Skeletal muscle tissue (tissue), 4 donors: ENCODE measurements around the gene ARV1. TPM values are rescaled to one million over a fixed set of nuclear protein-coding genes. Genes with fewer than 3 reads are reported as not detected.

Experiments
- H3K27ac ChIP-seq: one replicate; pipeline ENCODE4 v1.7.0; 2013; ENCODE audit warnings: mild to moderate bottlenecking, low read depth, low read length, inconsistent platforms
- H3K27me3 ChIP-seq, 3 donors: one replicate each; pipeline ENCODE4 v1.7.0; 2013; ENCODE audit warnings: low read length in 3 of 3; ENCODE audit not compliant: control insufficient read depth in 3 of 3, insufficient read depth in 3 of 3
- H3K36me3 ChIP-seq, 3 donors: one replicate each; pipeline ENCODE4 v1.7.0; 2013; ENCODE audit warnings: low read length in 3 of 3; ENCODE audit not compliant: control insufficient read depth in 3 of 3, insufficient read depth in 3 of 3
- H3K4me1 ChIP-seq, 3 donors: one replicate each; pipeline ENCODE4 v1.7.0; 2013; ENCODE audit warnings: low read length in 3 of 3, mild to moderate bottlenecking in 3 of 3; ENCODE audit not compliant: control insufficient read depth in 3 of 3, insufficient read depth in 3 of 3
- H3K4me3 ChIP-seq, 3 donors: one replicate each; pipeline ENCODE4 v1.7.0; 2013; ENCODE audit warnings: low read length in 3 of 3
- H3K9ac ChIP-seq, 3 donors: one replicate each; pipeline ENCODE4 v1.7.0; 2013; ENCODE audit warnings: low read length in 3 of 3, mild to moderate bottlenecking in 3 of 3, moderate library complexity in 2 of 3, low read depth in 1 of 3
- H3K9me3 ChIP-seq, 3 donors: one replicate each; pipeline ENCODE4 v1.7.0; 2013; ENCODE audit warnings: low read length in 3 of 3; ENCODE audit not compliant: control insufficient read depth in 3 of 3
- total RNA-seq: library from RNA; depleted of rRNA; stranded (reverse); fragments of >200 nt; gene quantifications from one replicate; pipeline ENCODE4 v1.2.3, GENCODE V29; 2014
- donor health status: Osteomylitis.

ARV1 gene
- total RNA-seq, 1 donor from 2014 or later, result 10.4 TPM

DNA sequence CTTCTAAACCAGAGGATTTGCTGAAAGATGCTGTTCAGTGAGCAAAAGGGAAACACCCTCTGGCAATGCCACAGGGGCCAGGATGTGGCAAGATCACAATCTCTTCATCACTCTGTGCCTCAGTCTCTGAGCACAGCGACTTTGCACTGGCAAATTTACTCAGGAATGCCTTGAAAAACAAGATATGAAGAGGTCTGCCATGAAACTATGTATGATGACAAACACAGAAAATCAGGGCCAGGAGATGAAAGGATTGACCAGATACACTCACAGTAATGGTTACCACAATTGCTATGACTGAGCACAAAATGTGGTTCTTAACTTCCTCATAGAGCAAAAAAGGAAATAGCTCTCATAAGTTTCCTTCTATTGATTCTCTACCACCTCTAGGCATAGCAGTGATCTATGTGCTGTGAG lies 6.0 kb upstream of the ARV1 start:
- H3K27me3 ChIP-seq, result no peaks in the 10 kb centered on the region
- no peak overlapping the region for H3K27ac ChIP-seq
- H3K9me3 ChIP-seq, result no peaks in the 10 kb centered on the region
- peaks cover 2 to 8% (median 5%) of the 10 kb centered on the region in 3 donors for H3K36me3 ChIP-seq
- no peak overlapping the region for H3K4me3 ChIP-seq
- H3K4me1 ChIP-seq, result peaks cover 4 to 10% (median 9%) of the 10 kb centered on the region in 3 donors
- H3K9ac ChIP-seq, result no peak overlapping the region

DNA sequence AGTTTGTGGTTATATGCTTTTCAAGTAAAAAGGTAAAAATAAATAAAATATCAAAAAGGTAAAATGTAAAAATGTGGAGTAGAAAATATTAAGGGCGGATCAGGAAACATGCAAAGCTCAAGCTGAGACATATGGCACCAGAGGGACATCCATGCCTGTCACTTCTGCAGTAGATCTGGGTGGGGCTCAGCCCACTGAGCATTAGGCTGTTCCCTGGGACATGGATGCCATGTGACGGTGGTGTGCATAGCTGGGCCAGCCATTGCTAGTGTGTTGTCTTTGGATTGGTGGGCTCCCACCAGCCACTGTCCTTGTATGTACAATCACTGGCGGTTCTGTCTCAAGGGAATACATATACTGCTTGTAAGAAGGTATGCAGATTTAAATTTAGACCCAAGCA lies 3.3 kb upstream of the ARV1 start:
- Histone ChIP-seq H3K27me3 (no peaks in the 10 kb centered on the region), H3K9ac (no peak overlapping the region), H3K27ac (no peak overlapping the region), H3K9me3 (no peaks in the 10 kb centered on the region), H3K4me1 (peaks cover 4 to 18% (median 15%) of the 10 kb centered on the region in 3 donors), H3K36me3 (peaks cover 2 to 7% (median 5%) of the 10 kb centered on the region in 3 donors), H3K4me3 (no peak overlapping the region)

- no peaks in the 10 kb centered on the region for H3K9me3 ChIP-seq
- H3K27ac ChIP-seq, result no peak overlapping the region
- H3K4me1 ChIP-seq, result peaks cover 4 to 18% (median 15%) of the 10 kb centered on the region in 3 donors
- H3K36me3 ChIP-seq, result peaks cover 2 to 8% (median 5%) of the 10 kb centered on the region in 3 donors
- no peaks in the 10 kb centered on the region for H3K27me3 ChIP-seq
- no peak overlapping the region for H3K9ac ChIP-seq
- no peak overlapping the region for H3K4me3 ChIP-seq
Measured at GRCh38 chr1:230976360-230976759, 2.5 kb upstream of the ARV1 start.

DNA sequence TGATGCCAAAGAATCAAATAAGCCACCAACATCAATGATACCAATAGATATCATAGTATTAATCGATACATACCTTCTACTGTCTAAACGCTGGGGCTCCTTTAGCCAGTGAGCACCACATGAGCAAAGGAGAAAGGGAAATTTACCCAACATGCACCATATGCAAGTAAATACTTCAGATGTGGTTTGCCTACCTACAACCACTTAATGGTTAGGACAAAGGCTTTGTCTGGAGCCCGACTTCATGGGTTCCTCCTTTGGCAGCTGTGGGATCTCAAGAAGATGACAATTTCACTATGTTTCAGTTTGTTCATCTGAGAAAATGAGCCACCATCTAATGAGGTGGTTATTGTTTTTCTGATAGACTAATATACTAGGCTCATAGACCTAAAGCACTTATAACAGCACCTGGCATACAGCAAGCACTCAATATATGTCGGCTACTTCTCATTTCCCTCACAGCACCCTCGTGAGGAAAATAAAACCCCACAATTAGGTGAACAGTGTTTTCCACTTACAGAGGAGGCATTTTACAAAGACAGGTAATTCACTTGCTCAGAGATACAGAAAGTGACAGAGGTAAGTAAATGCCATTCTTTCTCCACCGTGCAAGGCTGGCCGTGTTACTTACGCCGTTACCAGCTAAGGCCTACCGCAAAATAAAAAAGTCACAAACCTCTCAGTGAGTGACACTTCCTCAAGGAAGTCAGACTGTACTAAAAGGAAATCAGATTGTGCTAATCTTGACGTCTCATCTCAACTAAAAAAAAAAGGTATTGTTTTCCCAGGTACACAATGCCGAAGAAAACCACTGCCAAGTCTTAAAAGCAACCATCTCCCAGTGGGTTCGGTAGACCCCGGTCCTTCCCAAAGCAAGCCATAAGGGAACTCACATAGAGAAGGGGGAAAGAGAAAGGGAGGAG lies 1.8 kb upstream of the ARV1 start:
- Histone ChIP-seq H3K27ac (no peak overlapping the region), H3K4me1 (peaks cover 4 to 18% (median 15%) of the 10 kb centered on the region in 3 donors)

DNA sequence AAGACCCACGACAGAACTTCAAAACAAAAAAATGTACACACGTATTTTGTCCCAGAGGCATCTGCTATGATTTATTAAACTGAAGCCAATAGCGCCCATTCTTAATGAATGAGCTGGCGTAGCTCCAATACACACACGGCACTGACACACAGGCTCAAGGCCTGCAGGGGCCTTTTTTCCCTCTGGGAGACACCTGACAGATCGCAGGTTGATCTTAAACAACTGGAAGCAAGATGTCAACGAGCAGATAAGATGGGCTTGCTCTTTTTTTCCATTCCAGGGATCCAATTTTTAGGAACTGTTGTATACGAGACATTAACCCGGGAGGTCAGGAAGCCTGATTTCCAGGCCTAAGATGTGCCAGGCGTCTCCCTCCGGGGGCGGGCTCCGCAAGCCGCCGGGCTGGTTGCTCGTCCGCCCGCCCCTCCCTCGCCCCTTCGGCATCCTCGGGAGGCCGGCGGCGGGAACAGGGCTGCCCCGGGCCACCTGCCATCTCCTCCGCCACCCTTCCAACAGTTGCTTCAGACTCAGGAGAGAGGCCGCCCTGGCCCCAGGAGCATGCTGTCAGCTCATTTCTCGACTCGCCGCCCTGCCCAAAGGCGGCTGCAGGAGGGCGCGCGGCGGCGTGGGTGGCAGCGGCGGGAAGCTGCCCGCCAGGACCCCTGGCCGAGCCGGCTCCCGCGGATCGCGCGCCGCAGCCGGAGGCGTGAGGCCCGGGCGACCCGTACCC lies 968 bp upstream of the ARV1 start:
- Histone ChIP-seq H3K36me3 (peaks cover 2 to 8% (median 5%) of the 10 kb centered on the region in 3 donors), H3K27ac (no peak overlapping the region), H3K27me3 (no peaks in the 10 kb centered on the region), H3K4me3 (peak overlapping the region; percentile 73 to 97 (median 95)), H3K9ac (peak overlapping the region; percentile 58 to 74 (median 62)), H3K9me3 (no peaks in the 10 kb centered on the region), H3K4me1 (peaks cover 4 to 18% (median 15%) of the 10 kb centered on the region in 3 donors)

More for the DNA sequence above, 1.8 kb upstream of the ARV1 start:
- H3K36me3 ChIP-seq, result peaks cover 2 to 8% (median 5%) of the 10 kb centered on the region in 3 donors
- H3K9me3 ChIP-seq, result no peaks in the 10 kb centered on the region
- H3K4me3 ChIP-seq, result peak overlapping the region; percentile 73 to 97 (median 95)
- H3K27me3 ChIP-seq, result no peaks in the 10 kb centered on the region
- peak overlapping the region in 1 of 3 donors; percentile 62 for H3K9ac ChIP-seq

GRCh38 chr1:230979389-230979716 lies 459 bp downstream of the ARV1 start:
- Histone ChIP-seq H3K27ac (peak overlapping the region; percentile 39), H3K4me1 (peaks cover 4 to 18% (median 15%) of the 10 kb centered on the region in 3 donors), H3K9ac (peak overlapping the region; percentile 66 to 86 (median 80)), H3K4me3 (peak overlapping the region; percentile 95 to 97 (median 95)), H3K36me3 (peaks cover 2 to 8% (median 7%) of the 10 kb centered on the region in 3 donors), H3K27me3 (no peaks in the 10 kb centered on the region), H3K9me3 (no peaks in the 10 kb centered on the region)

- no peaks in the 10 kb centered on the region for H3K9me3 ChIP-seq
- no peaks in the 10 kb centered on the region for H3K27me3 ChIP-seq
- no peak overlapping the region for H3K9ac ChIP-seq
- H3K27ac ChIP-seq, result no peak overlapping the region
- peaks cover 2 to 8% (median 7%) of the 10 kb centered on the region in 3 donors for H3K36me3 ChIP-seq
- peaks cover 4 to 18% (median 15%) of the 10 kb centered on the region in 3 donors for H3K4me1 ChIP-seq
- H3K4me3 ChIP-seq, result peak overlapping the region in 2 of 3 donors; percentile 95 to 97
Measured at GRCh38 chr1:230979952-230980351, 1.1 kb downstream of the ARV1 start.

- H3K9me3 ChIP-seq, result no peaks in the 10 kb centered on the region
- H3K9ac ChIP-seq, result no peak overlapping the region
- H3K27me3 ChIP-seq, result no peaks in the 10 kb centered on the region
- H3K4me3 ChIP-seq, result no peak overlapping the region
- H3K36me3 ChIP-seq, result peaks cover 0 to 3% (median 3%) of the 10 kb centered on the region in 3 donors
- peaks cover 3 to 10% (median 5%) of the 10 kb centered on the region in 3 donors for H3K4me1 ChIP-seq
- no peak overlapping the region for H3K27ac ChIP-seq
Measured at GRCh38 chr1:230982696-230983095, 3.8 kb downstream of the ARV1 start.

DNA sequence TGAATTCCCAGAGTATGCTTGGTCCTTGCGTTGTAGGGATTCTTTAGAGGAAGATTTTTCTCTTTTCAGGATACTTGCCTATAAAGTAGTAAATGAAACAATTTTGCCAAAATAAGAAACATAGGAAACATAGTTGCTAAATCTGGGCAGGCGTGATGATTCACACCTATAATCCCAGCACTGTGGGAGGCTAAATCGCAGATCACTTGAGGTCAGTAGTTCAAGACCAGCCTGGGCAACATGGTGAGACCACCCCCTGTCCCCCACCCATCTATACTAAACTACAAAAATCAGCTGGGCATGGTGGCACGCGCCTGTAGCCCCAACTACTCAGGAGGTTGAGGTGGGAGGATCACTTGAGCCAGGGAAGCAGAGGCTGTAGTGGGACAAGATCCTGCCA lies 4.9 kb downstream of the ARV1 start:
- H3K27ac ChIP-seq, result no peak overlapping the region

More for the DNA sequence above, 4.9 kb downstream of the ARV1 start:
- Histone ChIP-seq H3K9me3 (no peaks in the 10 kb centered on the region), H3K9ac (no peak overlapping the region), H3K4me1 (peaks cover 0 to 8% (median 5%) of the 10 kb centered on the region in 3 donors), H3K27me3 (no peaks in the 10 kb centered on the region), H3K36me3 (peaks cover 0 to 3% (median 3%) of the 10 kb centered on the region in 3 donors), H3K4me3 (no peak overlapping the region)
